ENCODE results near the gene CDH8. TPM values are rescaled to one million over a fixed set of nuclear protein-coding genes. Genes with fewer than 3 reads are reported as not detected.

CDH8 gene
- 4.3 TPM for total RNA-seq (ENCODE audit: insufficient read depth, low replicate concordance)

- DNase-seq (ENCODE audit: low spot score) = peak; percentile 65
These were observed at the start of gene CDH8 for GRCh38 chr16:62036101-62036801. TSS of gene CDH8 (minus strand) at chr16:62036438. CDS start at chr16:62021403, 15,035 bp downstream.

- no peak for DNase-seq (ENCODE audit: low spot score)
These were observed 43.0 kb upstream of the CDH8 start for GRCh38 chr16:62079236-62079635.

DNA sequence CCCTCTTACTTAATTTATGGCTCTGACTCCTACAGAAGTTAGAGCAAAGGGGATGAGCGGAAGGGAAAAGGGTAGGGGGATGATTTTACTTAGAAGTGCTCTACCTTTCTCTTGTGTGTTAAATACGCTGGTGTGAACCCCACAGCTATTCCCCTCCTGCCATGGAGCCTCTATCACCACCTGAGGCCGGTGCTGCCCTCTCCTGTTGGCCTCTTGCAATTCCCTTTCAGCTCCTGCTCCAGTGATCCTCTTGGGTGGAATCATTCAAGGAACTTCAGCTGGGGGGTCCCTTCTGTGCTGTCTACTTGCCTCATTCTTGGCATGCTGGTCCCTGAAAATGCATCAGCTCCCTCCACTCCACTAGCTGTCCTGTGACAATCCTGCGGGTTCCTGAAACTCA lies 41.8 kb upstream of the CDH8 start:
- DNase-seq (ENCODE audit: low spot score) = no peak

GRCh38 chr16:62076886-62077285 lies 40.6 kb upstream of the CDH8 start:
- no peak for DNase-seq (ENCODE audit: low spot score)

DNA sequence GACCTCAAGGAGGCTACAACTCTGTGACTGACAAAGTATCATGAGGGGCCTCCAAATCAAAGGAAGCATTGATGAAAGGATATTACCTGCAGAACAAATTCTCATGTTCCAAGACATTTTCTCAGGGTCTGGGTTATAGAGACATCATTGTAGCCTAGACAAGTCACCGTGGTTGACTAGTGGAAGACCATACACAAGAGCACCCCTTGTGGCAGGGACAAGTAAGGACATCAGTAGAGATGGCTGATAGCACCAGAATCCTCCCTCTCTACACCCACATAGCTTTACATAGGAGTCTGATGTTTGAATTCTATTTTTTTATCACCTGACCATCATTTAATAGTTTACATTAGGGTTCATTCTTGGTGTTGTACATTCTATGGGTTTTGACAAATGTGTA lies 32.5 kb upstream of the CDH8 start:
- DNase-seq (ENCODE audit: low spot score) = no peak

GRCh38 chr16:62067981-62068380 lies 31.7 kb upstream of the CDH8 start:
- no peak for DNase-seq (ENCODE audit: low spot score)

DNA sequence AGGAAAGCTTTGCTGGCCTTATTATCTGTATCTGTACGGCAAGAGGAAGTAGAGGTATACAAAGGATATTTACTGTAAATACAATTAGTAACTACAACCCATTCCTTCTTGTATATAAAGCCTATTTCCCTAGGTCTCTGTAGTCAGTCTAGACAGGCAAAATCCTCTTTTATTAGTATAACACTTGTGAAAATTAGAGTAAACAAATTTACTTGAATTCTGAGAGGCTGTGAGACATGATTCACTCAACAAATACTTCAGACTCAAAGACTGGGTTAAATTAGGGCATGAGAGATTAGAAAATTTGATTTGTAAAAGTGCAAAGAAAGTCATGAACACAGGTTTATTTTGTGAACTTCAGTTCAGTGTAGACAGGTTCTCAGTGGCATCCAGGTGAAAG lies 30.9 kb upstream of the CDH8 start:
- DNase-seq (ENCODE audit: low spot score) = no peak

- no peak for DNase-seq (ENCODE audit: low spot score)
These were observed 30.5 kb upstream of the CDH8 start for GRCh38 chr16:62066747-62067146.

GRCh38 chr16:62064173-62064572 lies 27.9 kb upstream of the CDH8 start:
- DNase-seq (ENCODE audit: low spot score) = no peak

DNA sequence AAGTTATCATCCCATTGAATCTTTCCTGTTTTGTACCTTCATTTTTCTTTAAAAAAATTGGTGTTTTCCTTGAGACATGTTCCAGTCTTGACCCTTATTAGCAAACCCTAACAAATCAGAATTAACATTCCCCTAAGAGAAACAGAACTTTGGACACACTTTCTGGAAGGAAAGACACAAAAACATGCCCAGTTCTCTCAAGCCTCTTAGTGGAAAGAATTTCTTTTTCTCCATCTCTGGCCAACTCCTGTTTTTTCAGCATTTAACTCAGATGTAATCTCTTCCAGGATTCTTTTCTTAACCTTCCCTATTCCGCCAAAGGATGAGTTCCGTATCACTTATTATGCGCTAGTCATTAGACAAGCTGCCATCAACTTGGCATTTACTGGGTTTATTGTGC lies 23.9 kb upstream of the CDH8 start:
- no peak for DNase-seq (ENCODE audit: low spot score)

- DNase-seq (ENCODE audit: low spot score) = no peak
These were observed 23.3 kb upstream of the CDH8 start for GRCh38 chr16:62059527-62059926.

GRCh38 chr16:62058412-62058811 lies 22.2 kb upstream of the CDH8 start:
- DNase-seq (ENCODE audit: low spot score) = no peak

- no peak for DNase-seq (ENCODE audit: low spot score)
These were observed 15.7 kb upstream of the CDH8 start for GRCh38 chr16:62051942-62052341.

DNA sequence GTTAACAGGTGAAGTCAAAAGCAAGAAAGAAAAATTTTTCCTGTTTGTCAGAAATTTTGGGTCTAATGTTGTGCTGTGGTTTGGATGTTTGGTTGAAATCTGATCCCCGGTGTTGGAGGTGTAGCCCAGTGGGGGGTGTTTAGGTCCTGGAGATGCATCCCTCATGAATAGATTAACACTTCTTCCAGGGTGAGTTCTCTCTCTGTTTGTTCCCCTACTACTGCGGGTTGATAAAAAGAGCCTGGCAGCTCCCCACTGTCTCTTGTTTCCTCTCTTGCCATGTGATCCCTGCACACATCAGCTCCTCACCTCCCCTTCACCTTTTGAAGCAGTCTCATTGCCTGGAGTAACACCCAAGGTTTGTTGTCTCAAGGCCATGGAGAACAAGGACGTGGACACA lies 14.6 kb upstream of the CDH8 start:
- no peak for DNase-seq (ENCODE audit: low spot score)

GRCh38 chr16:62046801-62047200 lies 10.6 kb upstream of the CDH8 start:
- no peak for DNase-seq (ENCODE audit: low spot score)

GRCh38 chr16:62041401-62041800 lies 5.2 kb upstream of the CDH8 start:
- DNase-seq (ENCODE audit: low spot score) = peak; percentile 55

- no peak for DNase-seq (ENCODE audit: low spot score)
These were observed 2.4 kb upstream of the CDH8 start for GRCh38 chr16:62038646-62039045.

DNA sequence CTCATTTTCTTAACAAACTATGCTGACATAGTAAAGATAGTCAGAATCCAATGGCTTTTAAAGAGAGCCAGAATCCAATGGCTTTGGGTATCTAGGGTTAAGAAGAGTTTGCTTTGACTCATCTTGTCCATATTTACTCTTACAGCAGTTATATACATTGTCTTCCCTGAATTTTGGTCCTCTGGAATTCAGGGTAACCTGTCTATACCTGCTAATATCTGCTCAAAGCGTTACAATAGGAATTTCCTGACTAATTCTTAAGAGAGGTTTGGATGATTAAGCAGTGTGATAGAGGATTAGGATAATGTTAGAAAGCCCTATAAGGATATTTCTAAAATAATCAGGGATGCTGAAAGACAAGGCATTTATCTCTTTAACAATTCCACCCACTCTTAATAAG lies 2.0 kb upstream of the CDH8 start:
- no peak for DNase-seq (ENCODE audit: low spot score)

GRCh38 chr16:62036802-62037135 lies 531 bp upstream of the CDH8 start:
- no peak for DNase-seq (ENCODE audit: low spot score)

- peak; percentile 59 for DNase-seq (ENCODE audit: low spot score)
These were observed 834 bp downstream of the CDH8 start for GRCh38 chr16:62035115-62036092.

GRCh38 chr16:62034231-62035114 lies 1.8 kb downstream of the CDH8 start:
- DNase-seq (ENCODE audit: low spot score) = peak; percentile 17

DNA sequence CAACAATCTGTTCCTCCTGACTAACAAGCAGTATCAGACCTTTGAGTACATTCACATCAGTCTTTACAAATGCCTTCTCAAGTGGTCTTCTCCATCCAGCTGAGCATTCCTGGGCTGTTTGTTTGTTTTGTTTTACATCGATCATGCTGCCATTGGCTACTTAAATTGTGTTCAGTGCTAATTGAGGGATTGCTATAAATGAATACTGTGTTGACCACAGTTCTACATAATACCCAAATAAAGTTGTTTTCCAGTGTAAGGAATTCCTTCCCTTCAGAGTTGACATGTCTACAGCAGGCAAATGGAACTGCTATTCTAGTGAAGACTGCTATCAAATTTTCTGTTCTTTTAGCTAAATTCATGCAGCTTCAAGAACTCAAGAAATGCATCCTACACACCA lies 3.2 kb downstream of the CDH8 start:
- no peak for DNase-seq (ENCODE audit: low spot score)
